Measurements from ENCODE around the gene CCDC91. TPM values are rescaled to one million over a fixed set of nuclear protein-coding genes. Genes with fewer than 3 reads are reported as not detected.

The CCDC91 gene
- total RNA-seq, 6 experiments from 2014 or later = 10.0 to 21.5 (median 13.9) TPM

GRCh38 chr12:28479683-28480082 is 289.4 kb downstream of the CCDC91 start:
- no peak for TF ChIP-seq POLR2A (IDR thresholded peaks at IDR 0.05)
- no peak for TF ChIP-seq CTCF (IDR thresholded peaks at IDR 0.05)
- intact Hi-C loops (cut with DNase I) = no loop called here

GRCh38 chr12:28484156-28484555 is 293.9 kb downstream of the CCDC91 start:
- Histone ChIP-seq H3K27me3 (no peaks in the 10 kb centered on the region), H3K4me3 (no peak overlapping the region), H3K27ac (no peak overlapping the region), H3K4me1 (no peaks in the 10 kb centered on the region), H3K9me3 (no peaks in the 10 kb centered on the region), H3K36me3 (peaks cover 0 to 2% (median 0%) of the 10 kb centered on the region in 4 donors)
- ATAC-seq = no peak
- no peak for DNase-seq
- TF ChIP-seq CTCF (IDR thresholded peaks at IDR 0.05) (no peak), POLR2A (IDR thresholded peaks at IDR 0.05) (no peak)
- intact Hi-C loops (cut with DNase I) = no loop called here
- 83% methylated on average over 1 of the region's 1 CpG for WGBS (ENCODE audit: insufficient coverage, low coverage, low lambda C conversion rate, missing lambda C conversion rate)

More at GRCh38 chr12:28479683-28480082, 289.4 kb downstream of the CCDC91 start:
- H3K36me3 ChIP-seq = peaks cover 0 to 2% (median 0%) of the 10 kb centered on the region in 4 donors
- H3K9me3 ChIP-seq = no peaks in the 10 kb centered on the region
- no peaks in the 10 kb centered on the region for H3K27me3 ChIP-seq
- H3K27ac ChIP-seq = no peak overlapping the region
- no peaks in the 10 kb centered on the region for H3K4me1 ChIP-seq
- WGBS (ENCODE audit: insufficient coverage, low coverage, low lambda C conversion rate, missing lambda C conversion rate) = 82% methylated on average over 1 of the region's 1 CpG
- no peak overlapping the region for H3K4me3 ChIP-seq
- ATAC-seq = no peak
- DNase-seq = no peak

GRCh38 chr12:28486521-28486920 is 296.3 kb downstream of the CCDC91 start:
- WGBS (ENCODE audit: insufficient coverage, low coverage, low lambda C conversion rate, missing lambda C conversion rate) = 79% methylated on average over 1 of the region's 1 CpG
- H3K4me1 ChIP-seq = no peaks in the 10 kb centered on the region
- H3K27ac ChIP-seq = no peak overlapping the region
- no peaks in the 10 kb centered on the region for H3K27me3 ChIP-seq
- DNase-seq (no peak), ATAC-seq (no peak)
- H3K36me3 ChIP-seq = peaks cover 0 to 2% (median 0%) of the 10 kb centered on the region in 4 donors
- no peaks in the 10 kb centered on the region for H3K9me3 ChIP-seq
- no peak overlapping the region for H3K4me3 ChIP-seq
- TF ChIP-seq CTCF (IDR thresholded peaks at IDR 0.05) = no peak
- TF ChIP-seq POLR2A (IDR thresholded peaks at IDR 0.05) = no peak
- intact Hi-C loops (cut with DNase I) = no loop called here

GRCh38 chr12:28489246-28489645 is 299.0 kb downstream of the CCDC91 start:
- H3K36me3 ChIP-seq = no peaks in the 10 kb centered on the region
- no peaks in the 10 kb centered on the region for H3K27me3 ChIP-seq
- intact Hi-C loops (cut with DNase I) = no loop called here
- ATAC-seq (no peak), DNase-seq (no peak)
- no peak overlapping the region for H3K27ac ChIP-seq
- H3K4me3 ChIP-seq = no peak overlapping the region
- no peaks in the 10 kb centered on the region for H3K9me3 ChIP-seq
- H3K4me1 ChIP-seq = no peaks in the 10 kb centered on the region
- TF ChIP-seq CTCF (IDR thresholded peaks at IDR 0.05) (no peak), POLR2A (IDR thresholded peaks at IDR 0.05) (no peak)
- 84% methylated on average over 2 of the region's 2 CpGs for WGBS (ENCODE audit: insufficient coverage, low coverage, low lambda C conversion rate, missing lambda C conversion rate)

GRCh38 chr12:28497889-28498411 is 307.7 kb downstream of the CCDC91 start:
- intact Hi-C loops (cut with DNase I) = no loop called here
- DNase-seq (no peak), ATAC-seq (no peak)
- H3K36me3 ChIP-seq = no peaks in the 10 kb centered on the region
- H3K27ac ChIP-seq = no peak overlapping the region
- H3K4me3 ChIP-seq = no peak overlapping the region
- no peaks in the 10 kb centered on the region for H3K27me3 ChIP-seq
- H3K9me3 ChIP-seq = no peaks in the 10 kb centered on the region
- no peaks in the 10 kb centered on the region for H3K4me1 ChIP-seq
- no peak for TF ChIP-seq CTCF (IDR thresholded peaks at IDR 0.05)
- no peak for TF ChIP-seq POLR2A (IDR thresholded peaks at IDR 0.05)
